Kidney glomerular epithelial cell (primary cell): Measurements from ENCODE around the gene TEAD4.

Experiments
- DNase-seq: peaks from one replicate; lab custom pipeline; 2025; lab: John Stamatoyannopoulos, UW

Gene TEAD4

GRCh38 chr12:3002646-3003045 lies 43.4 kb downstream of the TEAD4 start:
- no peak for DNase-seq

GRCh38 chr12:3003357-3003992 lies 44.3 kb downstream of the TEAD4 start:
- DNase-seq, result no peak

- no peak for DNase-seq
Measured at GRCh38 chr12:3004655-3005565, 45.7 kb downstream of the TEAD4 start.

GRCh38 chr12:3005736-3006135 lies 46.5 kb downstream of the TEAD4 start:
- no peak for DNase-seq

- no peak for DNase-seq
Measured at GRCh38 chr12:3009780-3010179, 50.6 kb downstream of the TEAD4 start.

- DNase-seq, result no peak
Measured at GRCh38 chr12:3010214-3010930, 51.2 kb downstream of the TEAD4 start.

GRCh38 chr12:3012786-3013185 lies 53.6 kb downstream of the TEAD4 start:
- no peak for DNase-seq

GRCh38 chr12:3014641-3015040 lies 55.4 kb downstream of the TEAD4 start:
- no peak for DNase-seq

- DNase-seq, result no peak
Measured at GRCh38 chr12:3015356-3015755, 56.2 kb downstream of the TEAD4 start.

- DNase-seq, result no peak
Measured at GRCh38 chr12:3016191-3016590, 57.0 kb downstream of the TEAD4 start.

- DNase-seq, result no peak
Measured at GRCh38 chr12:3017281-3017680, 58.1 kb downstream of the TEAD4 start.

GRCh38 chr12:3018284-3019004 lies 59.2 kb downstream of the TEAD4 start:
- no peak for DNase-seq

GRCh38 chr12:3019005-3019680 lies 59.9 kb downstream of the TEAD4 start:
- no peak for DNase-seq

GRCh38 chr12:3020399-3020798 lies 61.2 kb downstream of the TEAD4 start:
- DNase-seq, result no peak

GRCh38 chr12:3020850-3021435 lies 61.7 kb downstream of the TEAD4 start:
- no peak for DNase-seq

GRCh38 chr12:3022411-3022810 lies 63.2 kb downstream of the TEAD4 start:
- DNase-seq, result no peak

GRCh38 chr12:3022961-3023360 lies 63.8 kb downstream of the TEAD4 start:
- DNase-seq, result no peak

GRCh38 chr12:3028108-3028507 lies 68.9 kb downstream of the TEAD4 start:
- DNase-seq, result no peak

- no peak for DNase-seq
Measured at GRCh38 chr12:3030821-3031429, 71.7 kb downstream of the TEAD4 start.

GRCh38 chr12:3032161-3032560 lies 73.0 kb downstream of the TEAD4 start:
- no peak for DNase-seq
